ENCODE results near the gene PNCK.
"Not testable (repeated sequence)": the region's sequence is repeated elsewhere in the genome, so short reads cannot be mapped to it uniquely, and the experiment has no call there.

The PNCK gene

DNA sequence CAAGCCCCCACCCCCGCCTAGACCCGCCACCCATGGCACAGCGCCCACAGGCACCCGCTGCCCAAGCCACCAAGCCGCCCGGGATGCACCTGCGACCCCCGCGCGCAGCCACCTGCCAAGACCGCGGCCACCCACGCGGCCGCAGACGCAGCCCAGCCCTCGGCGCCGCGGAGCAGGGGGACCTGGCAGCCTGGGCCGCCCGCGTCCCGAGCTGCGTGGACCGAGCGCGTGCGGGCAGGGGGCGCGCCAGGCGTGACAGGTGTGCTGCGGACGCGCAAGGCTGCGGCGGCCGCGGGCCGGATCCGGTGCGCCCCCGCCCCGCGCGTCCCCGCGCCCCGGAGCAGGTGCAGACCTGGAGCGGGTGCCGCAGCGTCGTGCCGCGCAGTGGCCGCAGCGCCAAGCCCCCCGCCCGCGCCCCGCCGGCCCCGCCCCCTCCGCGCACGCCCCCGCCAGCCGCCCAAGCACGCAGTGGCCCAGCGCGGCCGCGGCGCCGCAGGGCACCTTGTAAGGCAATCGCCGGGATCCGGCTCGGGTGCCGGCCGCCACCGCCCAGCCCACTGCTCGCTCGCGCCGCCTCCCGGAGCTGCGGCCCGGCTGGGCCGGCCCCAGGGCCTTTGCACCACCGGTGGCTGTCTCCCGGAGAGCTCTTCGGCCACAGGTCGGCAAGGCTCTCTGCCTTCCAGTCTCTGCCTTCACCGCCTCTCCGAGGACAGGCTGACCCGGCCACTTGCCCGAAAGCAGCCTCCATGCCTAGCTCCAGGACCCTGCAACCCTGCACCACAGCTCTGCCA lies at the start of gene PNCK:
Gene PNCK (minus strand): TSS at position 386 of the 791 bp plus-strand sequence. CDS start 737 bp downstream, outside the sequence.
- DNase-seq (ENCODE audit: low spot score) = peak; percentile 56

DNA sequence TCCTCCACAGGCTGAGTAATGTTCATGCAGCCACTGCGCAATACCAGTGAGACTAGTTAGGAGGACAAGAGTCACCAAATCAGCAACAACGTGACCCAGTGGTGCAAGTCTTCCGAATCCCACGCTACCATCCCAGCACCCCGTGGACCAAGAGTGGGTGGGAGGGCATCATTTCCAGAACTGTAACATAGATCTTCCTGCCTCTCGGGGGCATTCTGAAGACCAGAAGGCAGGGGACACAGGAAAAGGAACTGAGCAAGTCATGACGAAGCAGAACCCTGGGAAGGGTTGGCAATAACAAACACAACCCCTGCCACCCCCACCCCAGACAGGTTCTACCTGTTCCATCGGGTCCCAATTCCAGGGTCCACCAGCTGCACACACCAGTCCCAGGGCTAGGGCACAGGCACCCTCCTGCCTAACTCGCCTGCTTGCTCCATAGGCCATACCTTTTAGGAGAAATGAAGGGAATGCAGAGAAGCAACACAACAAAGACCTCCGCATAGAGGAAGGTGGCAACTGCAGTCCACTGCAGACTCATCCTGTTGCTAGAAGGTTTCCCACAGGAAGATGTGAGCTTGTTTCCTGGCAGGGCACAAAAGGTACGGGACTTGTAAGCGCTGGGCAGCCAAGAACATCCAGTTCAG lies 49.2 kb upstream of the PNCK start:
- DNase-seq (ENCODE audit: low spot score) = no peak

DNA sequence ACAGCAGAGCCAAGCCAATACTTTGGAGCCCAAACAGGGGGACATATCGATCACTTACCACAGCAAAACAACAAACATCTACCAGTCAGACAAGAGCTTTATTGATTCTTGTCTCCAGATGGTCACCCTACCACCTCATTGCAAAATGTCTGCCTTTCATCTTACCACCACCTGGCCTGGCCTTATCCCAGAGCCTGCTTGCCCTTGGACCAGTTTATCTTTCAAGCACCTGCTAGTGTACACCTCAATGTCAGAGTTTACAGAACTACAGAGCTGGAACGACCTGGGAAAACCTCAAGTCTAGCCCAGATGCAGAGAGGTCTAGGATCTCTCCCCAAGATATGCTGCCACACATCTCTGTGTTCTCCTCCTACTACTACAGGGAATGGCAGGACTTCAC lies 46.1 kb upstream of the PNCK start:
- no peak for DNase-seq (ENCODE audit: low spot score)

DNA sequence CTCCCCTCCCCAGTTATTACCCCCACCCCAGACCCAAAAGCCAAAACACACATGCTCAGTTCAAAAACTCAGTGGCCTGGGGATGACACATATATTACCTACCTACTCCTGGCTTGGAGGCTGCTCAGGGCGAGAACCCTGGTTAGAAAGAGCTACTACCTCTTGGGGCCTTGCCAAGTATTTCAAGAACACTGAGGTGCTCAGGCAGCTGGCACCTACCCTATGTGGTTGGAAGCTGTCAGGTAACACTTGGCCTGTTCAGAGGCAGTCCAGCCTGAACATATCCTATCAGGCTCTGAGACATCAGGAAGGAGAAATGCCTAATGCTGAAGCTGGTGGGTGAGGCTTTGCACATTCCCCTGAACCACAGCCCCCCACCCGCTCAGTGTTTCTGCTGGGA lies 45.6 kb upstream of the PNCK start:
- no peak for DNase-seq (ENCODE audit: low spot score)

- no peak for DNase-seq (ENCODE audit: low spot score)
Measured at GRCh38 chrX:153717445-153717844, 43.8 kb upstream of the PNCK start.

DNA sequence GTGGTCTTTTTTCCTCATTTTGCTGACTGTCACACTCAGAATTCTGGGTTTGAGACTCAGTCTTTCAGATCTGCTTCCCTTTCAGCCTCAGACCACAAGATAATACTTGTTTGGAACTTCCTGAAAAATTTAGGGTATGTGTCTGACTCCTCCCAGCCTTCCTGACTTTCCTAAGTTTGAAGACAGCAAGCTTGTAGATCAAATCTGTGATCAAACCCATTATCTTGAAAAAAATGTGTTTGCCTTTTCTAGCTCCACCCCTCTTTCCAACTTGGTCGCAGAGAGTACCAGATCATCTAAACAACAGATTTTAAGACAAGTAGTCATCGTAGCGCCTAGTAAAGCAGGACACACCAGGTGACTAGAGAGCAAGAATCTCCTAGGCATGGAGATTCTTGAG lies 40.6 kb upstream of the PNCK start:
- no peak for DNase-seq (ENCODE audit: low spot score)

DNA sequence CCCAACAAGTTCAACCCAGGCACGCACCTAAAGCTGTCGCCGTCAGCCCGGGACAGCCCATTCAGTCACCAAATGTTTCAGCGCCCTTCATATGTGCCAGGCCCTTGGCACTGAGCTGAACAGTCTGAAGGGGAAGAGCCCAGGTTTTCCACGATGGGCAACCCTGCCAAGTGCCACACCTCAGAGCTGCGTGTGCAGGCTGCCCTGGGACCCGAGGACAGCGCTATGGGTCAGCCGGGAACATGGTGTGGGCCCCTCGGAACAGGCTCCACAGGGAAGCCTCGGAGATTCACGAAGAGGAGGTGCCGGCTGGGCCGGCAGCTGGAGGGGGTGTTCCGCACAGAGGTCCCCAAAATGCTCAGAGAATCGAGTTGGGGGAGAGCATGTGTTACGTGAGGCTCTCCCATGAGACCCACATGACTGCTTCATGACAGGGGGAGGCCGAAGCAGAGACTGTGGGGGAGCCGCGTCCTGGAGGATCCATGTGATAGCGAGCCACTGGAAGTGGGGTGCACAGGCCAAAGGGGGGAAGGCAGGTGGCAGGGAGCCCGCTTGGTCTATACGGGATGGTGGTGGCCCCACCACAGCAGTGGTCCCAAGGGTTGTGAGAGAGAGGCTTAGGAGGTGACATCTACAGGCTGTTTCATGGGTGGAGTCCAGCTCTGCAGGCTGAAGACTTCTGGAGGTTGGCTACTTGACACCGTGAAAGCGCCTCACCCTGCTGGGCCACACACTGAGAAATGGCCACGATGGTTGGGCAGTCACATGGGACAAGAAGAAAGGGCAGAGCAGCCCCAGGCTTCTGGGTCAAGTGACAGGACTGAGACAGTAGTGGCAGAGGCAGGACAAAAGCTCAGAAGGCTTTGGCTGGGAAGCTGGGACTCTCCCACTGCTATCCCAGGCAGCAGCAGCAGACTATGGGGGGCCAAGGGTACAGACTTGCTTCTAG lies 36.4 kb upstream of the PNCK start:
- DNase-seq (ENCODE audit: low spot score) = no peak

DNA sequence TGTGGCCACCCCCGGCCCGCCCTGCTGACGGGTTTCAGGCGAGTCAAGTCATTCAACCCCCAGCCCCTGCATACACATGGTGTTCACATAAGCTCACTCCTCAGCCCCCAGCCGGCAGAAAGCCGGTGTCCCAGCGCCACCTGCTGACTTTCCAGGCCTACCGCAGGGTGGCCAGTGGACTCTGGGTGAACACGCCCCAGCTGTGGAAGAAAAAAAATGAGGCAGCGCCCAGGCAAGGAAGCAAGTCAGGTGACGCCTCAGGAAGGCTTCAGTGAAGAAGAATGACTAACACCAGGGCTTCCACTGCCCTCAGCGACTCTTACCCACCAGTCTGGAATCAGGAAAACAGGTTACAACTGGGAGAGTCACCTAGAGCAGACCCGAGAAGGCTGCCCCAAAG lies 34.8 kb upstream of the PNCK start:
- peak; percentile 70 for DNase-seq (ENCODE audit: low spot score)

DNA sequence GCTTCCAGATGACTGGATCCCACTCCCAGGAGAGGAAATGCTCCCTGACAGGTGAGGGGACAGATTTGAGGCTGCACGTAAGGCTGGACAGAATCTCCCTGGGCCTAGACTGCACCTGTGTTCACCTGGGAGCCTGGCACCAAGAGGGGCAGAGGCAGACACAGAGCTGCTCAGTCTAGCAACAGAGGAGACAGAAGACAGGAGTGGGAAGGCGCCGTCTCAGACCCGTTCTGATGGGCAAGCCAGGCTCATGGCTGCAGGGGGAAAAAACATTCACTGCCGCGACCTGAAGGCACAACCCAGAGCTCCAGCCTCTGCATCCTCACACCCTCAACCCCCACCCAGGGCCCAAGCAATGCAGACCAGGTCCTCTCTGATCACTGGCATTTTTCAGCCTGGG lies 33.8 kb upstream of the PNCK start:
- DNase-seq (ENCODE audit: low spot score) = no peak

DNA sequence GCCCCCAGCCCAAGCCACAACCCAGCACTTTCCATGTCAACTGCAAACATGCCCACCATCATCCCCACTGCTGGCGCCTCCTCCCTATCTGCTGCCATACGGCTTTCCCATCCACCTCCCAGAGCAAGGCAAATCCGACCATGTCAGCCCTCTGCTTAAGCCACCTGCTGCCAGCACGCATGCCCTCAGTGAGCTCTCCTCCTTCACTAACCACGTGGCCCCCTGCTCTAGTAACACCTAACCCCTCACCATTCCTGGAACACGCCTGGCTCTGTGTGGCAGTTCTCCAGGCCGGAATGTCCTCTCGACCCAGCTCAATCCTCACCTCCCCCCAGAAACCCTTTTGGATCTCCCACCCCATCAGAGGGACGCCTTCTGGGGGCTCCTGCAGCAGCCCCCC lies 33.2 kb upstream of the PNCK start:
- DNase-seq (ENCODE audit: low spot score) = no peak

GRCh38 chrX:153705403-153706060 lies 31.9 kb upstream of the PNCK start:
- not testable (repeated sequence) for DNase-seq (ENCODE audit: low spot score)

GRCh38 chrX:153704631-153705402 lies 31.2 kb upstream of the PNCK start:
- DNase-seq (ENCODE audit: low spot score) = not testable (repeated sequence)

DNA sequence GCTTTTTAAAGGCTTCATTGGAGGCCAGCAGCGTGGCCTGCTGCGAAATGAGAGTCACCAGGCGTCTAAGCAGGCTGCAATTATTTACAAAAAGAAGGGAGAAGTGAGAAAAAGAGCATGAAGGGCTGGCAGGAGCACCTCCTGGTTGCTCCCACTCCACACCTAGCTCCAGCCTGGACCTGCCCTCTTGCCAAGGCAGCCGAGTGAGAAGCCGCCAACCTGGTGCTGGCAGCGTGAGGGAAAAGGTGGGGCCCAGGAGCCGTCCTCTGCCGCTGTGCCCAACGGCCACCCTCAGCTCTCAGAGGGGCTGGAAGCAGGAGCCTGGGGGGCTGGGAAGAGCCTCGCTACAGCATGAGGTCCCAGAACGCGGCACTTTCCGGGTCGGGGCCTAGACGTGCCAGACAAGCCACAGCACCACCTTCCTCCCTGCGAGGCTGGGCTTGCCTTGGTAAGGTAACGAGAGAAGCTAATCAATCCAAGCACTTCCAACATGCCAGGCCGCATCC lies 30.5 kb upstream of the PNCK start:
- DNase-seq (ENCODE audit: low spot score) = no peak

DNA sequence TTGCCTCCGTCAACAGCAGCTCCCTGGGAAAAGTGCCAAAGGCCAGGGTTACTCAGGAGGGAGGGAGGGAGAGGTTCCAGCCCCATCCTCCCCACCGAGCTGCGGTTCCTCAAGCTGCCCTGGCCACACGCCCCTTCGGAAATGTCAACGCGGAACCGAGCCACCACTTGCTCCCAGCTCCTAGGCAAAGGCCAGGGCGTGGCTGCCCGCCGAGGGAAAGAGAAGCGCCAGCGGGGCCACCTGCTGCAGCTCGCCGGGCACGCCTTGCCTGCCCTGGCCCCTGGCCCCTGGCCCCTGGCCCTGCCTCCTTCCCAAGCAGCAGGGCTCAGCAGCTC lies 29.4 kb upstream of the PNCK start:
- no peak for DNase-seq (ENCODE audit: low spot score)

- DNase-seq (ENCODE audit: low spot score) = no peak
Measured at GRCh38 chrX:153702336-153703035, 28.9 kb upstream of the PNCK start.

- DNase-seq (ENCODE audit: low spot score) = no peak
Measured at GRCh38 chrX:153701706-153702105, 28.1 kb upstream of the PNCK start.

DNA sequence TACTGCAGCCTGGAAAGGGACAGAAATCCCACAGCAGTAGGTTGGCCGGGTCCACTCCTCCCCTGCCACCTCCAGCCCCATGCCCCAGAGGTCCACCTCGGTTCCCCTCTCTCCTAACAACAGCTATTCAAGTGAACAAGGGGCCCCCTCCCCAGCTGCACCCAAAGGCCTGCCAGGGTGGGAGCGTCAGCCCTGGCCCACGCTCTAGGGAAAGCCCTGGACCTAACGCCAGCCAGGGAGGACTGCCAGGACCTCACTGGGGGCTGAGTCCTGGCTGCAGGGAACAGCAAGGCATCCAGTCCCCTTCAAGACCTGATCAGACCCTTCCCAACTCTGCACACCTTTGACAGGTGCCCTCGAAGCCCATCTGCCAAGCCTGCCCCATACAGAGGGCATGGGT lies 27.4 kb upstream of the PNCK start:
- no peak for DNase-seq (ENCODE audit: low spot score)

DNA sequence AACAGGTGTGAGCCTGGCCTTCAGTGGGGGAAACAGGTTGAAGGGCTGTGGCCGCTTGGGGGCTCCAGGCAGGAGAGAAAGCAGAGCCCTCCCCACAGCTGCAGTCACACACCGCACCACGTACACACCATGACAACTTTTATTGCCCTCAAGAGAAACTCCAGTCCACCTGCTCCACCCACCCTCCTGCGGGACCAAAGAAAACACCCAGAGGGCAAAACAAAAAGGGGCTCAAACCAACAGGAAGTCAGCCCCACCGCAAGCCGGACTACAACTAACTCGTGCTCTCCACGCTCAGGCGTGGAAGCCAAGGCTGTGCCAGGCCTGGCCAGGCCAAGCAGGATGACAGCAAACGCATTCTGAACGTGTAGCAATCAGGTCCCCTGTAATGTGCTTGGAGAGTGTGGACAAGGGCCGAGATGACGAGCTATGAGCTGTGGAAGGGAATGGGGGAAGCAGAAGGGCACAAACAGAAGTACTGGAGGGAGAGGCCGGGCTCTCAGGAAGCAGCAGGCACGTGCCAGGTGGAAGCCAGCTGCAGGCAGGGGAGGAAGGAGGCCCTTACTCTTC lies 26.8 kb upstream of the PNCK start:
- no peak for DNase-seq (ENCODE audit: low spot score)

GRCh38 chrX:153699784-153700371 lies 26.3 kb upstream of the PNCK start:
- DNase-seq (ENCODE audit: low spot score) = not testable (repeated sequence)

Data from ecto neural progenitor cell (in vitro differentiated cells).